KG1 (cell line): ENCODE data around the gene SOWAHA.
"Not testable (repeated sequence)": the region's sequence is repeated elsewhere in the genome, so short reads cannot be mapped to it uniquely, and the experiment has no call there.

Source experiments
- DNase-seq: peaks from one replicate; lab custom pipeline; 2025; lab: John Stamatoyannopoulos, UW

The SOWAHA gene

GRCh38 chr5:132853323-132853722 is 40.2 kb downstream of the SOWAHA start:
- no peak for DNase-seq

- no peak for DNase-seq
Observed at GRCh38 chr5:132853790-132854189, 40.7 kb downstream of the SOWAHA start.

- DNase-seq: no peak
Observed at GRCh38 chr5:132854301-132854700, 41.2 kb downstream of the SOWAHA start.

GRCh38 chr5:132854992-132855391 is 41.9 kb downstream of the SOWAHA start:
- DNase-seq: not testable (repeated sequence)

- no peak for DNase-seq
Observed at GRCh38 chr5:132856011-132856410, 42.9 kb downstream of the SOWAHA start.

GRCh38 chr5:132859889-132860437 is 46.9 kb downstream of the SOWAHA start:
- DNase-seq: no peak

GRCh38 chr5:132860742-132861141 is 47.6 kb downstream of the SOWAHA start:
- no peak for DNase-seq

GRCh38 chr5:132865668-132866341 is 52.7 kb downstream of the SOWAHA start:
- DNase-seq: no peak
